Measurements from ENCODE around the gene SLC4A8.

SLC4A8 gene

GRCh38 chr12:51424662-51425539 is at the start of gene SLC4A8:
Gene SLC4A8, plus strand, starts transcription at chr12:51424831. Its CDS starts 157 bp downstream, at chr12:51424988.
- DNase-seq, result peak; percentile 70

GRCh38 chr12:51374856-51375255 is 49.8 kb upstream of the SLC4A8 start:
- DNase-seq, result no peak

GRCh38 chr12:51377099-51377984 is 47.3 kb upstream of the SLC4A8 start:
- no peak for DNase-seq

GRCh38 chr12:51378749-51379148 is 45.9 kb upstream of the SLC4A8 start:
- no peak for DNase-seq

- DNase-seq, result no peak
Observed at GRCh38 chr12:51379571-51379970, 45.1 kb upstream of the SLC4A8 start.

GRCh38 chr12:51381226-51382079 is 43.2 kb upstream of the SLC4A8 start:
- no peak for DNase-seq

- DNase-seq, result no peak
Observed at GRCh38 chr12:51382173-51382572, 42.5 kb upstream of the SLC4A8 start.

- no peak for DNase-seq
Observed at GRCh38 chr12:51383269-51383905, 41.2 kb upstream of the SLC4A8 start.

GRCh38 chr12:51386351-51386750 is 38.3 kb upstream of the SLC4A8 start:
- no peak for DNase-seq

- no peak for DNase-seq
Observed at GRCh38 chr12:51388069-51388799, 36.4 kb upstream of the SLC4A8 start.

- DNase-seq, result no peak
Observed at GRCh38 chr12:51388846-51389245, 35.8 kb upstream of the SLC4A8 start.

- no peak for DNase-seq
Observed at GRCh38 chr12:51389302-51389999, 35.2 kb upstream of the SLC4A8 start.

GRCh38 chr12:51390457-51390856 is 34.2 kb upstream of the SLC4A8 start:
- DNase-seq, result no peak

GRCh38 chr12:51390891-51391282 is 33.7 kb upstream of the SLC4A8 start:
- DNase-seq, result no peak

GRCh38 chr12:51391283-51392123 is 33.1 kb upstream of the SLC4A8 start, which contains the start of gene GALNT6:
Gene GALNT6, minus strand, starts transcription at chr12:51391406. Its CDS starts 11,625 bp downstream, at chr12:51379781.
- peak; percentile 64 for DNase-seq

GRCh38 chr12:51392556-51393237 is 31.9 kb upstream of the SLC4A8 start:
- DNase-seq, result no peak

- DNase-seq, result peak; percentile 55
Observed at GRCh38 chr12:51393676-51394545, 30.7 kb upstream of the SLC4A8 start.
